Right renal pelvis (tissue), 4 donors: Measurements from ENCODE around the gene BOD1. TPM values are rescaled to one million over a fixed set of nuclear protein-coding genes. Genes with fewer than 3 reads are reported as not detected.

Source experiments
- DNase-seq, 4 donors: peaks; one replicate each; pipeline ENCODE4 v3.0.0-alpha.2; 2013; ENCODE audit warnings: low read depth in 4 of 4, low spot score in 3 of 4, missing footprints in 1 of 4
- polyA plus RNA-seq, 4 donors: library from polyadenylated mRNA; unstranded; fragments of 120-200 nt; gene quantifications; one replicate each; pipeline ENCODE4 v1.2.1, GENCODE V29; 2013; ENCODE audit not compliant: insufficient read length in 4 of 4

The BOD1 gene
- polyA plus RNA-seq, 4 donors: 109 to 118 (median 116) TPM

GRCh38 chr5:173642191-173642816 is 25.9 kb upstream of the BOD1 start:
- no peak for DNase-seq

- DNase-seq: no peak
Observed at GRCh38 chr5:173640156-173640804, 23.8 kb upstream of the BOD1 start.

- DNase-seq: peak in 1 of 4 donors; percentile 70
Observed at GRCh38 chr5:173638126-173639040, 21.9 kb upstream of the BOD1 start.

GRCh38 chr5:173637340-173637739 is 20.9 kb upstream of the BOD1 start:
- DNase-seq: no peak

GRCh38 chr5:173634465-173634983 is 18.1 kb upstream of the BOD1 start:
- DNase-seq: no peak

- DNase-seq: no peak
Observed at GRCh38 chr5:173633304-173633703, 16.9 kb upstream of the BOD1 start.

GRCh38 chr5:173631478-173631877 is 15.0 kb upstream of the BOD1 start:
- DNase-seq: no peak

GRCh38 chr5:173630724-173631365 is 14.4 kb upstream of the BOD1 start:
- no peak for DNase-seq

- DNase-seq: no peak
Observed at GRCh38 chr5:173629628-173630027, 13.2 kb upstream of the BOD1 start.

- DNase-seq: no peak
Observed at GRCh38 chr5:173628501-173628900, 12.1 kb upstream of the BOD1 start.

- no peak for DNase-seq
Observed at GRCh38 chr5:173627860-173628392, 11.5 kb upstream of the BOD1 start.

- DNase-seq: no peak
Observed at GRCh38 chr5:173627271-173627670, 10.8 kb upstream of the BOD1 start.

- DNase-seq: no peak
Observed at GRCh38 chr5:173626505-173626820, 10.0 kb upstream of the BOD1 start.

- no peak for DNase-seq
Observed at GRCh38 chr5:173625673-173626504, 9.4 kb upstream of the BOD1 start.

GRCh38 chr5:173625261-173625660 is 8.8 kb upstream of the BOD1 start:
- DNase-seq: no peak

GRCh38 chr5:173624282-173624681 is 7.8 kb upstream of the BOD1 start:
- DNase-seq: no peak

- no peak for DNase-seq
Observed at GRCh38 chr5:173623789-173624188, 7.3 kb upstream of the BOD1 start.

GRCh38 chr5:173623296-173623771 is 6.9 kb upstream of the BOD1 start:
- DNase-seq: no peak

- DNase-seq: no peak
Observed at GRCh38 chr5:173622183-173623047, 6.0 kb upstream of the BOD1 start.
